GM13977 (cell line): Measurements from ENCODE around the gene PRMT7.

Experiments
- DNase-seq: peaks from one replicate; pipeline ENCODE4 v3.0.0; 2012; ENCODE audit warnings: low spot score
- CTCF ChIP-seq: IDR thresholded peaks from 2 replicates; pipeline ENCODE4 v1.5.1; 2012; ENCODE audit warnings: mild to moderate bottlenecking, control low read depth; ENCODE audit not compliant: insufficient read depth; ENCODE audit errors: extremely low read depth, missing control alignments
- in situ Hi-C: fragments of 300-500 bp; cut with MboI; formaldehyde crosslinking; loops from one replicate; pipeline ENCODE4 v1.12.0; 2022; ENCODE audit warnings: low sequenced_read_pairs, low pct_unique_long_range_greater_than_20kb, mixed read lengths, inconsistent platforms; ENCODE audit not compliant: unreplicated experiment

Gene PRMT7

GRCh38 chr16:68376590-68376989, 65.8 kb downstream of the PRMT7 start:
- in situ Hi-C loops = no loop called here

GRCh38 chr16:68377221-68377620, 66.4 kb downstream of the PRMT7 start:
- TF ChIP-seq CTCF = no peak
- in situ Hi-C loops = no loop called here
- DNase-seq = no peak

More at GRCh38 chr16:68376590-68376989, 65.8 kb downstream of the PRMT7 start:
- no peak for TF ChIP-seq CTCF
- no peak for DNase-seq

- no peak for TF ChIP-seq CTCF
- in situ Hi-C loops = no loop called here
- no peak for DNase-seq
Measured at GRCh38 chr16:68377667-68378393, 67.0 kb downstream of the PRMT7 start.

- no peak for DNase-seq
- no peak for TF ChIP-seq CTCF
- in situ Hi-C loops = no loop called here
Measured at GRCh38 chr16:68378436-68379415, 67.9 kb downstream of the PRMT7 start.

- in situ Hi-C loops = loop anchor here (10.0 kb wide), 1 partner anchor 125 kb away; no protein-coding TSS in a partner anchor
- DNase-seq = no peak
- TF ChIP-seq CTCF = no peak
Measured at GRCh38 chr16:68379472-68380347, 68.9 kb downstream of the PRMT7 start.

- TF ChIP-seq CTCF = no peak
- no peak for DNase-seq
- in situ Hi-C loops = loop anchor here (10.0 kb wide), 1 partner anchor 124 kb away; no protein-coding TSS in a partner anchor
Measured at GRCh38 chr16:68380348-68380670, 69.5 kb downstream of the PRMT7 start.
